Type B pancreatic cell (in vitro differentiated cells): ENCODE data around the gene HOXB9. TPM values are rescaled to one million over a fixed set of nuclear protein-coding genes. Genes with fewer than 3 reads are reported as not detected.

ENCODE experiments used
- DNase-seq: peaks from one replicate; pipeline ENCODE4 v3.0.0; 2021; ENCODE audit warnings: mixed read lengths; ENCODE audit not compliant: unreplicated experiment; ENCODE audit errors: extremely low spot score
- H3K27ac Mint-ChIP-seq: 2 replicates; pipeline ENCODE4 v1.8.0; 2021; ENCODE audit warnings: mild to moderate bottlenecking, mixed read lengths
- H3K27me3 Mint-ChIP-seq: 2 replicates; pipeline ENCODE4 v1.8.0; 2021; ENCODE audit warnings: mixed read lengths
- H3K36me3 Mint-ChIP-seq: 2 replicates; pipeline ENCODE4 v1.8.0; 2021; ENCODE audit warnings: mixed read lengths
- H3K4me1 Mint-ChIP-seq: one replicate; pipeline ENCODE4 v1.8.0; 2021; ENCODE audit warnings: mixed read lengths; ENCODE audit not compliant: unreplicated experiment
- H3K4me3 Mint-ChIP-seq: 2 replicates; pipeline ENCODE4 v1.8.0; 2021; ENCODE audit warnings: mild to moderate bottlenecking, mixed read lengths
- H3K9me3 Mint-ChIP-seq: 2 replicates; pipeline ENCODE4 v1.8.0; 2021; ENCODE audit warnings: mixed read lengths
- total RNA-seq: library from RNA; stranded (reverse); gene quantifications from 2 replicates; pipeline ENCODE4 v1.2.1, GENCODE V29; 2021; ENCODE audit warnings: low replicate concordance
- TF ChIP-seq, protein P1 (sequence below): fragments of 200-600 bp; sonication (generic); conservative IDR thresholded peaks from 2 replicates; pipeline ENCODE4 v1.5.0; 2021; ENCODE audit warnings: antibody characterized with exemption, mild to moderate bottlenecking

The HOXB9 gene
- total RNA-seq, 1 donor from 2014 or later = 9.4 TPM

GRCh38 chr17:48595278-48595999 is 30.7 kb downstream of the HOXB9 start:
- Mint-ChIP-seq H3K36me3 (peaks cover 22% of the 10 kb centered on the region), H3K9me3 (no peaks in the 10 kb centered on the region), H3K27me3 (peaks cover 94% of the 10 kb centered on the region), H3K4me1 (peaks cover 54% of the 10 kb centered on the region), H3K27ac (peak overlapping the region; percentile 97), H3K4me3 (peak overlapping the region; percentile 91)
- DNase-seq = no peak
- TF ChIP-seq, protein P1, sequence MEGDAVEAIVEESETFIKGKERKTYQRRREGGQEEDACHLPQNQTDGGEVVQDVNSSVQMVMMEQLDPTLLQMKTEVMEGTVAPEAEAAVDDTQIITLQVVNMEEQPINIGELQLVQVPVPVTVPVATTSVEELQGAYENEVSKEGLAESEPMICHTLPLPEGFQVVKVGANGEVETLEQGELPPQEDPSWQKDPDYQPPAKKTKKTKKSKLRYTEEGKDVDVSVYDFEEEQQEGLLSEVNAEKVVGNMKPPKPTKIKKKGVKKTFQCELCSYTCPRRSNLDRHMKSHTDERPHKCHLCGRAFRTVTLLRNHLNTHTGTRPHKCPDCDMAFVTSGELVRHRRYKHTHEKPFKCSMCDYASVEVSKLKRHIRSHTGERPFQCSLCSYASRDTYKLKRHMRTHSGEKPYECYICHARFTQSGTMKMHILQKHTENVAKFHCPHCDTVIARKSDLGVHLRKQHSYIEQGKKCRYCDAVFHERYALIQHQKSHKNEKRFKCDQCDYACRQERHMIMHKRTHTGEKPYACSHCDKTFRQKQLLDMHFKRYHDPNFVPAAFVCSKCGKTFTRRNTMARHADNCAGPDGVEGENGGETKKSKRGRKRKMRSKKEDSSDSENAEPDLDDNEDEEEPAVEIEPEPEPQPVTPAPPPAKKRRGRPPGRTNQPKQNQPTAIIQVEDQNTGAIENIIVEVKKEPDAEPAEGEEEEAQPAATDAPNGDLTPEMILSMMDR = no peak

- no peak for DNase-seq
- peak overlapping the region; percentile 91 for H3K4me3 Mint-ChIP-seq
- H3K27ac Mint-ChIP-seq = peak overlapping the region; percentile 97
- H3K9me3 Mint-ChIP-seq = no peaks in the 10 kb centered on the region
- H3K36me3 Mint-ChIP-seq = peaks cover 29% of the 10 kb centered on the region
- TF ChIP-seq, protein P1 = no peak
- peaks cover 94% of the 10 kb centered on the region for H3K27me3 Mint-ChIP-seq
- H3K4me1 Mint-ChIP-seq = peaks cover 56% of the 10 kb centered on the region
These were observed 31.4 kb downstream of the HOXB9 start for GRCh38 chr17:48594538-48595277.

DNA sequence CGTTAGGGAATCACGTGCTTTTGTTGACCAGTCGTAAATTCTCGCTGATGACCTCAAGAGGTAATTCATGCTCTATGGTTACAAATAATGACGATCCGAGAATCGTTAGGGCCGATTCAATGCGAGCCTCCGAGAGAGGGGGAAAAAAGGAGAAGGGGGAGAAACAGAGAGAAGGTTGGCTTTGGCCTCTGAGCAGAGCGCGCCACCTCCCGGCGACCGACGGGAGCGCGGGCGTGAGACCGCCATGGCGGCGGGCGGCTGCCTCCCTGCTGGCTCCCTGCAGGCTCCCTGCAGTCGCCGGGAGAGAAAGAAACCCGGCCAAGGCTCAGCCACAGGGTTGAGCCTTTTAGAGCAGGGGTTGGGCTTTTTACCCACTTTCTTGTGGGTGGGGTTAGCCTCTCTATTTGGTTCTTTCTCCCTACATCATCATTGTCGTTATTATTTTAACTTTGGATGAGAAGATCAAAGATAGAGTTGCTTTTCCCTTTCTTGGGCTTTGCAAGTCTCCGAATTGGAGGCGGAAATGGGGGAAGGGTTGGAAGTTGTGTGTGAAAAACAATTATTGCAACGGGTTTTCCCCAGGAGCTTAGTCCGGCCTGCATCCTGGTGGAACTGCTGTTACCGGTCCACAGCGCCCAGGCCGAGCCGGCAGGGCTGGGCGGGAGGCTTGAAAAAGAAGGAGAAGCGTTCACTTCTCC is 32.2 kb downstream of the HOXB9 start:
- H3K27ac Mint-ChIP-seq = peak overlapping the region; percentile 97
- peak overlapping the region; percentile 91 for H3K4me3 Mint-ChIP-seq
- DNase-seq = peak; percentile 95
- peaks cover 56% of the 10 kb centered on the region for H3K4me1 Mint-ChIP-seq
- no peaks in the 10 kb centered on the region for H3K9me3 Mint-ChIP-seq
- H3K27me3 Mint-ChIP-seq = peaks cover 94% of the 10 kb centered on the region
- peaks cover 26% of the 10 kb centered on the region for H3K36me3 Mint-ChIP-seq
- TF ChIP-seq, protein P1 = peak; percentile 96

DNA sequence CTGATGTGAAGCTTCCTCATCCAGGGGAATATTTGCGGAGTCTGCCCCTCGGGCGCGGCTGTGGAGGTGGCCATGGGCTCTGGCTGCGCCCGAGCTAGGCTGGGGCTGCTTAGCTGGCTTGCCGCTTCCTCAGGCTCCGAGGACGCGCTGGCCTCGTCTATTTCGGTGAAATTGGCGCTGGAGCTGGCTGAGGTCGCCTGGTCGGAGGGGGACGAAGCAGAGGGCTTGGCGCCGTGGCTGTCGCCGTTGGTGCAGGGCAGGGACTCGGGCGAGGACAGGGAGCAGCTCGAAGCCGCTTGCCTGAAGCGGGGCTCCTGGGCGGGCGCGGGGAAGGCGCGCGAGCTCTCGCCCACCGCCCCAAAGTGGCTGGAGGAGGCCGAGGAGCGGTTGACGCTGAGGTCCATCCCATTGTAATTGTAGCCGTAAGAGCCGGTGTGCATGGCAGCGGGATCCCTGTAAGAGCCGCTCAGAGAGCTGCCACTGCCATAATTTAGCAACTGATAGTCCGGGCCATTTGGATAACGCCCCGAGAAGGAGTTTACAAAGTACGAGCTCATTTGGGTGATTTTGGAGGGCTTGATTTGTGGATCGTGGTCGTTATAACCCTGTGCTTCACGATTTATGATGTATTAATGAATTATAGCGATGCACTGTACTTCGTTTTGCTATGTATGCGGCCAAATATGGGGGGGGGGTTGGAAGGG is 32.9 kb downstream of the HOXB9 start, which contains the start of gene HOXB5:
HOXB5 (minus strand) TSS at position 654 of the 704 bp plus-strand sequence; CDS start at position 557, 97 bp downstream.
- peaks cover 94% of the 10 kb centered on the region for H3K27me3 Mint-ChIP-seq
- DNase-seq = no peak
- peak within 1 kb of the TSS; percentile 97 for H3K27ac Mint-ChIP-seq
- H3K9me3 Mint-ChIP-seq = no peaks in the 10 kb centered on the region
- H3K36me3 Mint-ChIP-seq = peaks cover 26% of the 10 kb centered on the region
- peak within 1 kb of the TSS; percentile 91 for H3K4me3 Mint-ChIP-seq
- peaks cover 54% of the 10 kb centered on the region for H3K4me1 Mint-ChIP-seq
- TF ChIP-seq, protein P1 = no peak

DNA sequence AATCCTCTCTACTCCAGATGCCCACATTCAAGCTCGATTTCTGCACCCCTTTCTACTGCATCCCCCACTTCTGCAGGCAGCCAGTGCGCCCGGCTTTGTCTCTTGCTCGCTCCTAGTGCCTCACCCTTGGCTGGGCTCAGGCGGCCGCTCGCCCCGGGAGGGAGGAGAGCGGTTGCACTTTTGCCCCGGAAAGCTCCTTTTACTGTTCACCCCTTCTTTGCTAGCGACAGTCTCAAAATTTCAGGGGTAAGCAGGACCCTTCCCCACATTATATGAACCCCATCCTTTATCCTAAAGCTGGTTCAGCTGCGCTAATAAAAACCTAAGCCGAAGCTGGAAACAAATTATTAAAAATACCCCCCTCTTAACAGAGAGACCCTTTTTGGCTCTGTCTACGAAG is 33.6 kb downstream of the HOXB9 start:
- Mint-ChIP-seq H3K36me3 (peaks cover 27% of the 10 kb centered on the region), H3K27ac (peak overlapping the region; percentile 97), H3K27me3 (peaks cover 94% of the 10 kb centered on the region), H3K4me3 (peak overlapping the region; percentile 91), H3K9me3 (no peaks in the 10 kb centered on the region), H3K4me1 (peaks cover 50% of the 10 kb centered on the region)
- DNase-seq = no peak
- TF ChIP-seq, protein P1 = no peak
